IMR-90 (cell line): ENCODE results near the gene CLIC1. TPM values are rescaled to one million over a fixed set of nuclear protein-coding genes. Genes with fewer than 3 reads are reported as not detected.
A peak's percentile ranks its signal among the peaks of the same experiment; 100 is the strongest.

Source experiments
- ATAC-seq: fragments of 200-7000 bp; cut with Tn5 transposase; 2 replicates; pipeline ENCODE4 v1.9.1; 2020; ENCODE audit warnings: low read depth, mild to moderate bottlenecking, moderate library complexity
- BruUV-seq: library from RNA; stranded (reverse); fragments of 400-500 nt; replicated peaks from 2 replicates; lab custom pipeline; 2021; lab: Mats Ljungman, UMichigan
- CTCF ChIA-PET: fragments of 300-600 bp; formaldehyde crosslinking; extraction: SDS; loops from one replicate; lab custom pipeline; 2021; ENCODE audit warnings: antibody characterized with exemption; lab: Yijun Ruan, JAX
- POLR2A ChIA-PET: fragments of 300-600 bp; sonication (Branson Sonifier 250); formaldehyde crosslinking; loops from one replicate; lab custom pipeline; 2022; ENCODE audit warnings: antibody characterized with exemption; ENCODE audit not compliant: unreplicated experiment; lab: Charles Lee
- DNase-seq: peaks from one replicate; pipeline ENCODE4 v3.0.0; 2013
- H2AFZ ChIP-seq: replicated peaks from 2 replicates; pipeline ENCODE3; 2013; ENCODE audit warnings: low read length, mild to moderate bottlenecking; ENCODE audit not compliant: poor library complexity
- H2AK5ac ChIP-seq: 2 replicates; pipeline ENCODE4 v1.6.1; 2013; ENCODE audit warnings: low read depth, low read length, inconsistent platforms
- H2AK9ac ChIP-seq: replicated peaks from 2 replicates; pipeline ENCODE3; 2013; ENCODE audit warnings: mild to moderate bottlenecking, low read depth, low read length, moderate library complexity; ENCODE audit not compliant: poor library complexity
- H2BK120ac ChIP-seq: 2 replicates; pipeline ENCODE4 v1.6.1; 2013; ENCODE audit warnings: low read depth, low read length, inconsistent platforms
- H2BK15ac ChIP-seq: 3 replicates; pipeline ENCODE4 v1.6.1; 2013; ENCODE audit warnings: low read depth, low read length, inconsistent platforms
- H2BK20ac ChIP-seq: 2 replicates; pipeline ENCODE4 v1.6.1; 2013; ENCODE audit warnings: low read depth, mild to moderate bottlenecking, inconsistent platforms, low read length, moderate library complexity
- H2BK5ac ChIP-seq: 2 replicates; pipeline ENCODE4 v1.6.1; 2013; ENCODE audit warnings: mild to moderate bottlenecking, low read depth, low read length, inconsistent platforms; ENCODE audit not compliant: poor library complexity, severe bottlenecking
- H3K14ac ChIP-seq: replicated peaks from 2 replicates; pipeline ENCODE4 v1.6.1; 2013; ENCODE audit warnings: low read depth, low read length, inconsistent platforms
- H3K18ac ChIP-seq: 2 replicates; pipeline ENCODE4 v1.6.1; 2013; ENCODE audit warnings: low read depth, low read length, control low read depth
- H3K23ac ChIP-seq: 2 replicates; pipeline ENCODE4 v1.6.1; 2013; ENCODE audit warnings: low read depth, low read length, inconsistent platforms
- H3K27ac ChIP-seq: 2 replicates; pipeline ENCODE4 v1.5.1; 2013; ENCODE audit warnings: mild to moderate bottlenecking, control low read depth, low read length; ENCODE audit not compliant: insufficient read depth
- H3K27me3 ChIP-seq: 2 replicates; pipeline ENCODE4 v1.6.1; 2013; ENCODE audit warnings: low read length; ENCODE audit not compliant: control insufficient read depth, insufficient read depth
- H3K36me3 ChIP-seq: 2 replicates; pipeline ENCODE4 v1.6.1; 2013; ENCODE audit warnings: low read length, mixed read lengths; ENCODE audit not compliant: control insufficient read depth, insufficient read depth
- H3K4ac ChIP-seq: 2 replicates; pipeline ENCODE4 v1.6.1; 2013; ENCODE audit warnings: low read depth, low read length, inconsistent platforms
- H3K4me1 ChIP-seq: 2 replicates; pipeline ENCODE4 v1.6.1; 2013; ENCODE audit warnings: low read length, mixed read lengths; ENCODE audit not compliant: control insufficient read depth, insufficient read depth
- H3K4me2 ChIP-seq: 2 replicates; pipeline ENCODE4 v1.6.1; 2013; ENCODE audit warnings: low read depth, mild to moderate bottlenecking, control low read depth, low read length, moderate library complexity
- H3K4me3 ChIP-seq: 2 replicates; pipeline ENCODE4 v1.5.1; 2013; ENCODE audit warnings: low read depth, mild to moderate bottlenecking, control low read depth, low read length, moderate library complexity; ENCODE audit not compliant: insufficient read depth
- H3K56ac ChIP-seq: 2 replicates; pipeline ENCODE4 v1.6.1; 2013; ENCODE audit warnings: low read length, inconsistent platforms; ENCODE audit not compliant: insufficient read depth; ENCODE audit errors: extremely low read depth
- H3K79me1 ChIP-seq, 2 experiments: 2 replicates each; pipeline ENCODE4 v1.6.1; 2013; ENCODE audit warnings: low read length in 2 of 2, inconsistent platforms in 1 of 2, low read depth in 1 of 2
- H3K9ac ChIP-seq: 2 replicates; pipeline ENCODE4 v1.6.1; 2013; ENCODE audit warnings: low read depth, low read length, control low read depth
- H3K9me1 ChIP-seq: 2 replicates; pipeline ENCODE4 v1.6.1; 2013; ENCODE audit warnings: low read length, inconsistent platforms; ENCODE audit not compliant: insufficient read depth
- H3K9me3 ChIP-seq: 2 replicates; pipeline ENCODE4 v1.6.1; 2013; ENCODE audit warnings: low read length; ENCODE audit not compliant: control insufficient read depth, insufficient read depth
- H4K20me1 ChIP-seq: 2 replicates; pipeline ENCODE4 v1.6.1; 2013; ENCODE audit warnings: low read length, inconsistent platforms; ENCODE audit not compliant: insufficient read depth
- H4K5ac ChIP-seq: 2 replicates; pipeline ENCODE4 v1.6.1; 2013; ENCODE audit warnings: mild to moderate bottlenecking, low read depth, low read length, control low read depth
- H4K8ac ChIP-seq, 2 experiments: 2 replicates each; pipeline ENCODE4 v1.6.1; 2013; ENCODE audit warnings: low read depth in 2 of 2, low read length in 2 of 2, control low read depth in 1 of 2, inconsistent platforms in 1 of 2
- H4K91ac ChIP-seq: 2 replicates; pipeline ENCODE4 v1.6.1; 2013; ENCODE audit warnings: low read depth, low read length, inconsistent platforms; ENCODE audit not compliant: insufficient read depth
- BHLHE40 ChIP-seq: fragments of 150-350 bp; IDR thresholded peaks from 2 replicates; pipeline ENCODE4 v1.6.1; 2016; ENCODE audit warnings: mild to moderate bottlenecking, low read depth, low read length
- CHD1 ChIP-seq: IDR thresholded peaks from 2 replicates; pipeline ENCODE4 v1.6.1; 2012; ENCODE audit warnings: low read depth, low read length, improper control_type of control experiment
- MXI1 ChIP-seq: IDR thresholded peaks from 2 replicates; pipeline ENCODE4 v1.6.1; 2012; ENCODE audit warnings: low read depth, mild to moderate bottlenecking, low read length, moderate library complexity, borderline replicate concordance
- POLR2A ChIP-seq: IDR thresholded peaks from 2 replicates; pipeline ENCODE4 v1.6.1; 2012; ENCODE audit warnings: mild to moderate bottlenecking, low read depth, low read length
- SMC3 ChIP-seq: fragments of 150-350 bp; IDR thresholded peaks from 2 replicates; pipeline ENCODE4 v1.6.1; 2016; ENCODE audit warnings: low read depth, mild to moderate bottlenecking, antibody characterized with exemption, low read length, moderate library complexity
- WGBS, 2 experiments: methylation state at CpG; one replicate each; pipeline versions ENCODE4 v1.1.5 to v1.1.7; 2013; ENCODE audit warnings: missing lambda C conversion rate in 2 of 2; ENCODE audit not compliant: insufficient read length in 1 of 2; ENCODE audit errors: extremely low coverage in 2 of 2; 5-methylcytosine and 5-hydroxymethylcytosine counted together
- dilution Hi-C: fragments of 300-500 bp; cut with HindIII; formaldehyde crosslinking; loops from one replicate; pipeline ENCODE4 v1.14.3; 2018; ENCODE audit warnings: low sequenced_read_pairs; ENCODE audit not compliant: unreplicated experiment
- in situ Hi-C: fragments of 300-500 bp; cut with MboI; formaldehyde crosslinking; loops from 3 replicates; pipeline ENCODE4 v1.14.3; 2019; ENCODE audit warnings: low sequenced_read_pairs, inconsistent platforms, mixed read lengths
- intact Hi-C: fragments of 100-400 bp; cut with micrococcal nuclease; formaldehyde crosslinking; loops from 2 replicates; pipeline ENCODE4 v1.10.0; 2022
- polyA plus RNA-seq, 3 experiments: library from polyadenylated mRNA; depleted of rRNA; stranded (reverse); fragments of >200 nt; gene quantifications; 2 replicates each; pipeline ENCODE4 v1.2.3, GENCODE V29; 2012; ENCODE audit warnings: low replicate concordance in 1 of 3
- total RNA-seq: library from RNA; depleted of rRNA; stranded (reverse); fragments of >200 nt; gene quantifications from 2 replicates; pipeline ENCODE4 v1.2.3, GENCODE V29; 2012
- TF ChIP-seq, protein P1 (sequence below): conservative IDR thresholded peaks from 2 replicates; pipeline ENCODE4 v1.5.1; 2012; ENCODE audit warnings: mild to moderate bottlenecking, low read depth, low read length, improper control_type of control experiment
- TF ChIP-seq, protein P2 (sequence below): fragments of 150-350 bp; IDR thresholded peaks from 2 replicates; pipeline ENCODE4 v1.6.1; 2017; ENCODE audit warnings: mild to moderate bottlenecking, antibody characterized with exemption, low read length, low read depth

The CLIC1 gene
- total and polyA plus RNA-seq, 2 of the 4 experiments (the other 2 are of a cell fraction) = 706 to 1,185 TPM

DNA sequence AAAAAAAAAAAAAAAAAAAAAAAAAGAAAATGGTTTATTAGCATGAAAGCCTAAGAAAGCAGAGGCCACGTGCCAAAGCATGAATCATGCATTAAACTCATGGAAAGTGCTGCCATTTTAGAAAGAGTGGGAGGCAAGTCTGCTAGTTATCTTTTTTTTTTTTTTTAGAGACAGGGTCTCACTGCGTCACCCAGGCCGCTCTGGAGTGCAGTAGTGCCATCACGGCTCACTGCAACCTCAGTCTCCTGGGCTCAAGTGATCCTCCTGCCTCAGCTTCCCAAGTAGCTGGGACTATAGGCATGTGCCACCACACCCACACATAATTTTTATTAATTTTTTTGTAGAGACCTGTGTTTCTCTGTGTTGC is 35.6 kb upstream of the CLIC1 start:
- no CpG with 5 or more reads among the region's 4 CpGs for WGBS, 2 experiments
- ChIA-PET CTCF (no interaction called here), POLR2A (no interaction called here)

More for the DNA sequence above, 35.6 kb upstream of the CLIC1 start:
- Histone ChIP-seq H3K4ac (no peak overlapping the region), H2BK120ac (no peak overlapping the region), H4K91ac (no peak overlapping the region), H2BK15ac (no peak overlapping the region), H2BK20ac (no peak overlapping the region), H3K4me2 (no peak overlapping the region), H4K8ac (no peak overlapping the region), H2BK5ac (no peak overlapping the region), H3K14ac (no peak overlapping the region), H4K5ac (no peak overlapping the region), H3K23ac (no peak overlapping the region), H3K4me3 (no peak overlapping the region), H3K56ac (no peak overlapping the region), H2AK9ac (no peak overlapping the region), H3K79me1 (no peaks in the 10 kb centered on the region), H3K27ac (no peak overlapping the region), H3K36me3 (no peaks in the 10 kb centered on the region), H3K9me3 (no peaks in the 10 kb centered on the region), H2AK5ac (no peak overlapping the region), H4K20me1 (no peaks in the 10 kb centered on the region), H2AFZ (no peak overlapping the region), H3K4me1 (peaks cover 4% of the 10 kb centered on the region), H3K9me1 (peaks cover 6% of the 10 kb centered on the region; the same call in 1 of the 2 replicates), H3K18ac (no peak overlapping the region), H3K27me3 (no peaks in the 10 kb centered on the region), H3K9ac (no peak overlapping the region)
- ATAC-seq (no peak), DNase-seq (peak; percentile 53)
- dilution Hi-C loops (no loop called here), intact Hi-C loops (loop anchor here (1.0 kb wide), 1 partner anchor 58 kb away; no protein-coding TSS in a partner anchor), in situ Hi-C loops (no loop called here)
- TF ChIP-seq MXI1 = no peak
- TF ChIP-seq BHLHE40 = 0 out of 2 replicates have a peak, but pooled peaks have one; percentile 10
- TF ChIP-seq, protein P1, sequence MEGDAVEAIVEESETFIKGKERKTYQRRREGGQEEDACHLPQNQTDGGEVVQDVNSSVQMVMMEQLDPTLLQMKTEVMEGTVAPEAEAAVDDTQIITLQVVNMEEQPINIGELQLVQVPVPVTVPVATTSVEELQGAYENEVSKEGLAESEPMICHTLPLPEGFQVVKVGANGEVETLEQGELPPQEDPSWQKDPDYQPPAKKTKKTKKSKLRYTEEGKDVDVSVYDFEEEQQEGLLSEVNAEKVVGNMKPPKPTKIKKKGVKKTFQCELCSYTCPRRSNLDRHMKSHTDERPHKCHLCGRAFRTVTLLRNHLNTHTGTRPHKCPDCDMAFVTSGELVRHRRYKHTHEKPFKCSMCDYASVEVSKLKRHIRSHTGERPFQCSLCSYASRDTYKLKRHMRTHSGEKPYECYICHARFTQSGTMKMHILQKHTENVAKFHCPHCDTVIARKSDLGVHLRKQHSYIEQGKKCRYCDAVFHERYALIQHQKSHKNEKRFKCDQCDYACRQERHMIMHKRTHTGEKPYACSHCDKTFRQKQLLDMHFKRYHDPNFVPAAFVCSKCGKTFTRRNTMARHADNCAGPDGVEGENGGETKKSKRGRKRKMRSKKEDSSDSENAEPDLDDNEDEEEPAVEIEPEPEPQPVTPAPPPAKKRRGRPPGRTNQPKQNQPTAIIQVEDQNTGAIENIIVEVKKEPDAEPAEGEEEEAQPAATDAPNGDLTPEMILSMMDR = no peak
- TF ChIP-seq SMC3 = no peak
- no peak for TF ChIP-seq POLR2A
- TF ChIP-seq CHD1 = no peak
- TF ChIP-seq, protein P2, sequence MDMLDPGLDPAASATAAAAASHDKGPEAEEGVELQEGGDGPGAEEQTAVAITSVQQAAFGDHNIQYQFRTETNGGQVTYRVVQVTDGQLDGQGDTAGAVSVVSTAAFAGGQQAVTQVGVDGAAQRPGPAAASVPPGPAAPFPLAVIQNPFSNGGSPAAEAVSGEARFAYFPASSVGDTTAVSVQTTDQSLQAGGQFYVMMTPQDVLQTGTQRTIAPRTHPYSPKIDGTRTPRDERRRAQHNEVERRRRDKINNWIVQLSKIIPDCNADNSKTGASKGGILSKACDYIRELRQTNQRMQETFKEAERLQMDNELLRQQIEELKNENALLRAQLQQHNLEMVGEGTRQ = peak; percentile 39; the same call in 1 of the 2 replicates
- no TSS peak for BruUV-seq
